Measurements from ENCODE around the gene DPP6.

The DPP6 gene

GRCh38 chr7:154252046-154252445, 199.8 kb downstream of the DPP6 start:
- no peak for DNase-seq

- DNase-seq = no peak
These were observed 201.6 kb downstream of the DPP6 start for GRCh38 chr7:154253810-154254209.

DNA sequence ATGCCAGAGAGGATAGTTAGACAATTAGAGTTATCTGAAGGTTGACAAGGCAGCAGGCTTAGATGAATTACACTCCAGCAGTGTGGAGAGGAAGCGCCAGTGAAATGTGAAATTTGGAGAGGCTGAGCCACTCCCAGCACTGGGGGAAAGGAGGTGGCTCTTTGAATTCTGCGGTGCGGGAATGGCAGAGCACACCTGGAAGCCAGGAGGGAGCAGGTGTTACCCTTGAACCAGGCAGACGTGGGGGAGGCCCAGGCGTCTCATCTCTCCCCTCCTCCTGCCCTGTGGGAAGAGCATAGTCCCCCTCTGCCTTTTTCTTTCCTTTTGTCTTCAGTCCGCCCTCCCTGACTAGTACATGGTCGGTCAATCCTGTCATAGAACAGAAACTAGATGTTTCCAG, 203.1 kb downstream of the DPP6 start:
- DNase-seq = no peak

GRCh38 chr7:154256150-154256549, 204.0 kb downstream of the DPP6 start:
- no peak for DNase-seq

GRCh38 chr7:154259396-154259795, 207.2 kb downstream of the DPP6 start:
- DNase-seq = no peak

DNA sequence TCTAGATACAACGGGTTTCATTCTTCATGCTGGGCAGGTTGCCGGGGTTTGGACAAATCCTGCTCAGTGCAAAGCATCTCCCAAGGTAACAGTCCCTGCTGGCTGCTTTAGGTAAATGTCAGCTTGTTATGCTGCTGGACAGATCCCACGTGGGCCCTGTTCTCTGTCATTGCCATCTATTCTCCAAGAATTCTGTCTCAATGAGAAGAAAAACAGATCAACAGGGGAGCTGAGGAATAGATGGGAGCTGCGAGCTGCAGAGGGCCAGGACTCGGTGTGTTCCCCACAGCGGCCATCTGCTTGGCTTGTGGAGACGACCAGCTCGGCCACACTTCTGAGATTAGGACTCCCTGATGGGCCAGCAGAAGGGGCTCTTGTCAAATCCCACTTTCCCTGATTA, 235.2 kb downstream of the DPP6 start:
- DNase-seq = no peak

- no peak for DNase-seq
These were observed 236.9 kb downstream of the DPP6 start for GRCh38 chr7:154289119-154289518.

DNA sequence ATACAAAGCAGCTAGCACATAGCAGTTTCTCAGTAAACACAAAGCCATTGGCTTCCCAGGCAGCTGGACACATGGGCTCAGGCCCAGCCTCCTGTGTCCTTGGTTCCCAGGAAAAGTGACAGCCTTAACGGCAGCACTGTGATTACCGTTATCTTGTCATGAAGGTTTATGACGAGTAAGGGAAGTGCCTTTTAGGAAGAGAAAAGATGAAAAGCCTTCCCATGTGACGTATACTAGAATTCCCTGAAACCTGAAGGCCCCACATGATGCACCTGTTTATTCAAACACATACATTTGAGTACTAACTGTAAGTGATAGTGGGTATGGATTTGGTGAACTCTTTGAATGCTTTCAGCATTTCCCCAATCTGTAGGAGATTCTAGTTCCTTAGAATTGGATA, 244.2 kb downstream of the DPP6 start:
- DNase-seq = no peak

- no peak for DNase-seq
These were observed 247.5 kb downstream of the DPP6 start for GRCh38 chr7:154299736-154300135.

GRCh38 chr7:154302380-154302779, 250.2 kb downstream of the DPP6 start:
- no peak for DNase-seq

DNA sequence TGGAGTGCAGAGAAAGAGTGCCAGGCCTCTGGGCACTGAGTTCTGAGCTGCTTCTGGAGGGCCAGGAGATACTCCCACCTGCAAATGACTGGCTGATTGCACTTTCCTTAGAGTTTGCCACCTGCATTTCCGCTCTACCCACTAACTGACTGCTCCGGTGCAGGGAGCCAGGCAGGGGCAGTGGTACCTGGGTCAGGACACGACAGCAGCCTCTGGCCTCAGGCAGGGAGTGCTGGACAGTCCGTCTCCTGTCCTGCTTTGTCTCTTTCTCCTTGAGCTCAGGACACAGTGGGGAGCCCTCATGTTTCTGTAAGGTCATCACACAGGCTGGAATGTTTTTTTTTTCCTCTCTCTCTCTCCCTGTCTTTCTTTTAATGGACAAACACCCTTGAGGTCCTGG, 252.0 kb downstream of the DPP6 start:
- no peak for DNase-seq

DNA sequence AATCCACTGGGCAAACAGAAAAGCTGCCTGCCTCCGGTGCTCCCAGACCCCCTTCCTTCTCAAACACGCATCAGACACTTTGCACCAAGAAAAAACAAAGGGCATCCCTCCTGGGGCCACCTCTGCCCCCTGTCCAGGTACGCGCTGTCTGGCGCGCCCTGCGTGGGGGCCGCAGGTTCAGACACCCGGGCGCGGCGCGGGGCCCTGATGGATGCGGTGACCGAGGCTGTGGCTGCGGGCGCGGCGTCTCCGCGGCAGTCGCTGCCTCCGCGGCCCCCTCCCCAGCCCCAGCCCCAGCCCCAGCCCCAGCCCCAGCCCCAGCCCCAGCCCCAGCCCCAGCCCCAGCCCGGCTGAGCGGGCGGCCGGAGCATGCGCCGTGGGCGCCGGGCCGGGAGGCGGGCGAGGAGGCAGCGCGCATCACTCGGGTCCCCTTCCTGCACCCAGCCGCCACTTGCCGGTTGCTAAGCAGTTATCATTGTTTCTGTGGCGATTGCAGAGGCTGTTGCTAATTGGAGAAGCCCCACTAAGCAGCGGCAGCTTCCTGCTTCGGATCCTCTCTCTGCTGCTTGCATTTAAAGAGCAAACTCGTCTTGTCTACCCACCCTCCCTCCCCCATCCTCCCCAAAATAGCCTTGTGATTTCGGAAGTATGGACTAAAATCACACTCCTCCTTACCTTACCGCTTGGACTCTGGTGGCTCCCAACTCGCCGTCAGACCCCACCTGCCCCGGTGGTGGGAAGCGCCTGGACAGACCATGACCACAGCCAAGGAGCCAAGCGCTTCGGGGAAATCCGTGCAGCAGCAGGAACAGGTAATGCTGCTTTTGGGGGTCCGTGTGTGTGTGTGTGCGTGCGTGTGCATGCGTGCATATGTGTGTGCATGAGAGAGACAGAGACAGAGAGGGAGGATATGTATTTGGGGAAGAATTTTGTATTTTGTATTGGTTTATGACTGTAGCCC, 252.8 kb downstream of the DPP6 start:
- no peak for DNase-seq

- no peak for DNase-seq
These were observed 253.8 kb downstream of the DPP6 start for GRCh38 chr7:154306036-154306435.

DNA sequence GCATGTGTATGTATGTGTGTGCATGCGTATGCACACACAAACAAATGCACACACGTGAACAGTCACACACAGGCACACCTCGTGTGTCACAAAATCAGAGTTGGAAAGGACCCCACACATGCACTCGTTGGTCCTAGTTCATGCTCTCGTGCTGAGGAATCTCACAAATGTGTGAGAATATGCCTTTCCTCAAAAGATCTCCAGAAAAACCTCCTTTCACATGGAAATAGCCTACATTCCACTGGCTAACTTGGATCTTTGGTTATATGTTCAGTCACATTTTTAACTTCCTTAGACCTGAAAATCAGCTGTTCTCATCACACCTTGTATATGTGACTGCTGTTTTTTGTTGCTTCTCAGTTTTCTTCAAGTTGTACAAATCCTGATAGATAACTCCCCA, 256.7 kb downstream of the DPP6 start:
- no peak for DNase-seq

DNA sequence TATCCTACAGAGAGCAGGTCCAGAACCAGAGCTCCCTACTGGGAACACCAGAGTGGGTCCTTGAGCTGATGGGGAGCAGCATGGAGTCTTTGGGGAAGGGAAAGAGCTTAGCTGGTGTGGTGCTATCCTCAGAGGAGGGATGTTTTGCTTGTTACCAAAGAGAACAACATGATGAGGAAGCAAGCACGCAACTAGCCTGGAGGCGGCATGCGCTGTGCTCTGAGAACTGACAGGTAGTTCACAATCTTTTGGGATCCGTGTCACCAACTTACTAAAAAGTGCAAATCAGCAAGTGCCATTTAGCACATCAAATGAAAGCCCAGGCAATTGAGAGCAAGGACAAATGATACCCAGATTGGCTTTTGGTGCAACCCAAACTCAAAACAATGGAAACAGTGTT, 257.9 kb downstream of the DPP6 start:
- DNase-seq = no peak

- DNase-seq = no peak
These were observed 272.0 kb downstream of the DPP6 start for GRCh38 chr7:154324196-154324595.

DNA sequence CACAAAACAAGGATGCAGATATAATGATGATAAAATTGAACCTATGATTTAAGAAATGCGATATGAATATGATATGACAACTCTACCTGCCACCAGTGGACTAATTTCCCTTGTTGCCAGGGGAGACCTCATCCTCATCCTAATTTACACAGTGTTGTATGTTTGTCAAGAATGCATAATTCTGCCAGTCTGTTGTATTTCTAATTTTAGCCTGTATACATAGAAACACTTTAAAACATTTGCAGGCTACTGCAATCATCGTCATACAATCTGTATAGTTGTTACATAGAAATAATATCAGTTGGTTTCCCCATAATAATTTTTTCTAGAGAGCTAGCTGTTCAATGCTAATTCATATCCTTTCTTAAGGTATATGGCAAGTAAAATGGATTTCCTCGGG, 274.2 kb downstream of the DPP6 start:
- no peak for DNase-seq

GRCh38 chr7:154330318-154330717, 278.1 kb downstream of the DPP6 start:
- no peak for DNase-seq

GRCh38 chr7:154332811-154333580, 280.8 kb downstream of the DPP6 start:
- no peak for DNase-seq

- DNase-seq = no peak
These were observed 284.1 kb downstream of the DPP6 start for GRCh38 chr7:154336295-154336694.

DNA sequence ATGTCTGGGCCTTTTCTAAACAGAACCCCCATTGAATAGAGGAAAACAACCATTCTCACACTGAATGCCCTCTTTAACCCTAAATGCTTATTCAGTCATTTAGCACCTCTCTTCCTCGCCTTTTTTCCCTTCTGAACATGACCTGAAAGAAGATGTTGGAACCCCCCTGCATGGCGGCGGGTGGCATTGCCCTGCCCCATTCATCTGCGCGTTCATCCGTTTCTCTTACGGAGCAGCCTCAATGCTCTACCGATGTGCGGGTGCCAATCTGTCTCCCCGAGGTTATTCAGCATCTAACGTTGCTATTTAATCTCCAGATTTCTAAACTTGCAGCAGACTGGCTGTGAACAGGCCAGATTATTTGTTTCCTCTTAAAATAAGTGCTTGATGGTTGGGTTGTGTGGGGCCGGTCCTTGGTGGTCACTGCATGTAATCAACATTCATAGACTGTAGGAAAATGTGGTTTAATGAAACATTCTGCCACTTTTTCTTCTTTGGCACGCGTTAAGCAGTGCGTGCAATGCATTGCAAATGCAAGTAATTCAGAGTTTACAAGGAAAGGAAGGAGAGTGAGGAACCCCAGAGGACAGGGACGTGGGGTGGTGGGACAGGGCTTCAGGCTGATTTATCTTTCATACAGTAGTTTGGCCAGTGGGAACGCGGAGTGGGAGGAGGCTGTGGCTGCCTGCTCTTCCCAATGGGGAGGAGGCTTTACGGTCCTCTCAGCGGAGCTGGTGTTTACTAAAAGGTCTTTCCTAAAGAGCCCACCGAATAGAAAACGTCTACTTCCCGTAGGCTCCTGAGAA, 286.7 kb downstream of the DPP6 start:
- no peak for DNase-seq

GRCh38 chr7:154342971-154343633, 290.9 kb downstream of the DPP6 start:
- DNase-seq = no peak

Measured in stimulated activated CD4-positive, alpha-beta T cell treated with anti-CD3 and anti-CD28 coated beads, Interleukin-4, amount 100 ng/mL, for 4 hours (primary cell).